Activated CD8-positive, alpha-beta memory T cell treated with anti-CD3 and anti-CD28 coated beads for 1 hour (primary cell): Measurements from ENCODE around the gene SLC6A3.
"Not testable (repeated sequence)": the region's sequence is repeated elsewhere in the genome, so short reads cannot be mapped to it uniquely, and the experiment has no call there.

Experiments
- DNase-seq, 2 donors: peaks; one replicate each; pipeline ENCODE4 v3.0.0-alpha.2; 2020; ENCODE audit warnings: low read depth in 1 of 2; ENCODE audit errors: extremely low read depth in 1 of 2

Gene SLC6A3

DNA sequence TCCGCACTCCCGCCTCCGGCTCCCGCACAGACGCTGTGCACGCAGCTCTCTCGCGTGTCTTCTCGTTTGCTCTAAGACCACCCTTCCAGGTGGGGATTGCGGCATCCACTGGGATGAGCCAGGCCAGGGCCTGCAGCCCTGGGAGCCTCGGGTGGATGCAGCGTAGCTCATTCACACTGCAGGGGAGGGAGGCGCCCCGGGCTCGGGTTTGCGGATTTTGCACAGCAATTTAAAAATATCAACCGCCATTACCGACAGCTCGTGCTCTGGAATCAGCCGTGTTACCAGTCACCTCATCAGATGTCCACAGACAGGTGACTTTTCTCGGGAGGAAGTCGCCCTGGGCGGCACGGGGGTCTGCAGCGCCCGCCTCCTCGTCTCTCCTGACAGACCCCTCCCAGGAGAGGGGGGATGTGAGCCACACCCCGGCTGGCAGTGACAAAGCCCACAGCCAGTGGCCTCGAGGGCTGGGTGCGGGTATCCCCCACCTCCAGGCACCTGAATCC is 20.8 kb upstream of the SLC6A3 start:
- DNase-seq = no peak

GRCh38 chr5:1465117-1465516 is 19.9 kb upstream of the SLC6A3 start:
- no peak for DNase-seq

DNA sequence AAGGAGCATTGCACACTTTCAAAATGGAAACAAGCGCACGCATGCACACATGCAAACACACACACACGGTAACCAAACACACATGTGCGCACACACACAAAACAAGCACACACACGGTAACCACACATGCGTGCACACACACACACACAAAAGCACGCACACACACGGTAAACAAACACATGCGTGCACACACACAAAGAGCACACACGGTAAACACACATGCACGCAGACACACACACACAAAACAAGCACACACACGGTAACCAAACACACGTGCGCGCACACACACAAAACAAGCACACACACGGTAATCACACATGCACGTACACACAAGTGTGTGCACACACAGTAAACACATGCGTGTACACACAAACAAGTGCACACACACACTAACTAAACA is 19.3 kb upstream of the SLC6A3 start:
- DNase-seq = no peak

DNA sequence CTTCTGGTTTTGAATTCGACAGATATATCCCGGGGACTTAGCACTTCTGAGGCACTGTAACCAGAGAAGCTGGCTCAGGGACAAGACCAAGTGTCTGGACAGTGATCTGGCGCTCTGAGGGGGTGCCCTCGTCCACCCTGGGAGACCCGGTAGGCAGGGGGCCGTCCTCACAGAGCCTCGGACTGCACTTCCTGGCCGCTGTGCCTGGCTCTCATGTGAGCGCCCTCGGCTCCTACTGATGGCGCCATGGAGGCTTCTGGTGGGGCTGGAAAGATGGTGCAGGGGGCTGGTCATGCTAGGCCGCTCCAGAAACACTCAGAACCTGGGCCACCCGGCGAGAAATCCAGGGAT is 18.8 kb upstream of the SLC6A3 start:
- no peak for DNase-seq

- no peak for DNase-seq
Observed at GRCh38 chr5:1463326-1464095, 18.3 kb upstream of the SLC6A3 start.

DNA sequence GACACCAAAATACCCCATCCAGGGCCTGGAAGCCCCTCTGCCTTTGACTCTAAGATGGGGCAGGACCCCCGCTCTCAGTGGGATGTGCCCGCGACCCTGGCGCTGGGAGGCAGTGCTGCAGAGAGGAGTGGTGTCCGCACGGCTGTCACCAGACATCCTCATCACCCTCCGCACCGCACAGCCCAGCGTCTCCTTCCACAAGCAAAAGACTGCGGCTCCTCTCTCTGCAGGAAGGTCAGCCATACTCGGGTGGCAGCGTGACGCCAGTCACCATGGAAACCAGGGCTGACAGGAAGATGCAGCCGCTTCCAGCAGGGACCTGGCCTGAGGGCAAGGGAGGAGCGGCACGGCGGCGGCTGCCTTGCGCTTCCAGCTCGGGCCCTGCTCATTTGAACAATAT is 17.1 kb upstream of the SLC6A3 start:
- no peak for DNase-seq

DNA sequence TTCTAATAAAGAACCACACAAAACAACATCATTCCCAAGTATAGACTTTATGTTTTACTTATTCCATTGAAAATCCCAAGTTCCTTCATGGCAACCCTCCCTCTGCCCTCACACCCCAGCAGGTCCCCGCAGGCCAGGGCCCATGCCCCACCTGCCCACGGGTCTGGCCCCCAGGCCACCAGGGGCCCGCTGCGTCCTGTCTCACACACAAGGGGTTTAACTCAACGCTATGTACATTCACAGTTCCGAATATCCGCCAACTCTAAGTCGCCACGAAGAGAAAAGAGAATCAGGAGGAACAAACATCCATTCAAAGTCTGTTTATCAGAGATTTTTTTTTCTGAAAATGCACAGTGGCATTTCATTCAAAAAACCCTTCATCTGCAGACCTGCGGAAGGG is 16.2 kb upstream of the SLC6A3 start:
- DNase-seq = no peak

GRCh38 chr5:1460054-1460682 is 14.9 kb upstream of the SLC6A3 start:
- DNase-seq = no peak

DNA sequence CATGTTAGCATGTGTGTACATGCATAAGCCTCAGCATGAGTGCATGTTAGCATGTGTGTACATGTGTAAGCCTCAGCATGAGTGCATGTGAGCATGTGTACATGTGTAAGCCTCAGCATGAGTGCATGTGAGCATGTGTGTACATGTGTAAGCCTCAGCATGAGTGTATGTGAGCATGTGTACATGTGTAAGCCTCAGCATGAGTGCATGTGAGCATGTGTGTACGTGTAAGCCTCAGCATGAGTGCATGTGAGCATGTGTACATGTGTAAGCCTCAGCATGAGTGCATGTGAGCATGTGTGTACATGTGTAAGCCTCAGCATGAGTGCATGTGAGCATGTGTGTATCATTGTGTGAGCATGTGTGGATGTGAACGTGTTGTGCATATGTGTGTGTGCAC is 14.2 kb upstream of the SLC6A3 start:
- not testable (repeated sequence) for DNase-seq

GRCh38 chr5:1456110-1456881 is 11.1 kb upstream of the SLC6A3 start:
- DNase-seq = not testable (repeated sequence)

GRCh38 chr5:1453613-1454012 is 8.4 kb upstream of the SLC6A3 start:
- DNase-seq = no peak

- DNase-seq = no peak
Observed at GRCh38 chr5:1449081-1449630, 3.9 kb upstream of the SLC6A3 start.

- DNase-seq = no peak
Observed at GRCh38 chr5:1448511-1449011, 3.3 kb upstream of the SLC6A3 start.

DNA sequence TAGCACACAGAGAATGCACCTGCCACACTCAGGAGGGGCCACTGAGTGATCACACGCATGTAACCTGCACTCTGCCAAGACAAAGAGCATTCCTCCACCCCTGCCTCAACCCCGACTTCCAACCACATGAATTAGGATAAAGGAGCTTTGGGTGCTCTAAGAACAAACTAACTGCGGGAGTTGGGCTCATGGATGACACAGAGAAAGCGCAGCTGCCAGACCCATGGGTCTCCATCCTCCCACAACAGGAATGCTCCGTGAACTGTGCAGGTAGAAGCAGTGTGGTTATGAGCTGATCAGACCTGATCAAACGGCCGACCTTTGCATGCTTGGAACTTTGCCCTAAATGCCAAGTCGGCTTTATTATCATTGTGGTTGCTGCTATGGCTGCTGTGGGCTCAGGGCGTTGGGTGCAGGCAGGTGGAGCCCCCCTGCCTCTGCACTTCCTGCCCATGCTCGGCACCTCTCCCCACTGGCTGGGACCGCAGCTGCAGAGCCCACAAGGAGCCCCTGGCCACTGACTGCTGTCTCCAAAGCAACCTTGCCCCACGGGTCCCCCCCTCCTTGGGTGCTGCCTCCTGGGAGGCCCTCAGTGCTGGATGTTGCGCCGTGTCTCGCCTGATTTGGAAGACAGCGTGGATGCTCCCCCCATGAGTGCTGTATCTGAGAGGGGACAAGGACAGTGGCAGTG is 2.6 kb upstream of the SLC6A3 start:
- DNase-seq = peak in 1 of 2 donors; percentile 8

GRCh38 chr5:1446602-1447343 is 1.5 kb upstream of the SLC6A3 start:
- no peak for DNase-seq

DNA sequence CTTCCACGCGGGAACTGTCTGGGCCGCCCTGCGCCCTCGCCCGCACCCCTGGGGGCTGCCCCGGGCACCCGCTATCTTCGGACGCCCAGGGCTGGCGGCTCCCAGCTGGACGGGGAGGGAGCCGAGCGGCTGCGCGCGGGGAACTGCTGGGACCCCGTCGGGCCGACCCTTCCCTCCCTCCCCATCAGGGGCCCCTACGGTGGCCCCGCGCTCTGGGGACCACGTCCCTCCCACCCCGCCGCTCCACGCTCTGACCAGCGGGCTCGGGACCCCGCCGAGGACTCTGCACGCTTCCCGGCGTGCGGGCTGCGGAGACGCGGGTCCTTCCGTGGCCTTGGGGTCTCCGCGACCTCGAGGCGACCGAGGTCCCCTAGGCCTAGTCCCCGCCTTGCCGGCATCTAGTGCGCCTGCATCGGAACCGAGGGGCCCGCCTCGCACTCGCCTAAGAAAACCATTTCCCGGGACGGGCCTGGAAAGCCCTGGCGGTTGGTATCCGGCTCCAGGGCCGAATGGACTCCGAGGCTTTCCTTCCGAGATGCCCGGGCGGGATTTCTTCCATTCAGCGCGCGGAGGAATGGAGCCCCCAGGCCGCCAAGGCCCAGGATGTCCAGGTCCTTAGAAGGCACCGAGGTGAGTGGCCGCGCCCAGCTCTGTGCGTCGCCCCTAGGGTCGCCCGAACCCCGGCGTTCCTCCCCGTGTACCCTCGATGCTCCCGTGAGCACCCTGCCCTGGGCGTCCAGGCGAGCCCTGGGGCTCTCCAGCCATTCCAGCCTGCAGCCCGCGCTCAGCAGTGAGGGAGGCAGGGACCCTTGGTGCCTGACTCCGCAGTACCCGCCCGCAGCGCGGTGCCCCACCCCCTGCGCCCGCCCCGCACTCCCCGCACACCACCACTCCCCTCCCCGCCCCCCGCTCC is 705 bp upstream of the SLC6A3 start:
- DNase-seq = no peak

GRCh38 chr5:1444361-1445189 is 665 bp downstream of the SLC6A3 start:
- DNase-seq = no peak

- DNase-seq = no peak
Observed at GRCh38 chr5:1443991-1444360, 1.3 kb downstream of the SLC6A3 start.
